ENCODE results near the gene ERP44.
A peak's percentile ranks its signal among the peaks of the same experiment; 100 is the strongest.
"Not testable (repeated sequence)": the region's sequence is repeated elsewhere in the genome, so short reads cannot be mapped to it uniquely, and the experiment has no call there.

ERP44 gene

DNA sequence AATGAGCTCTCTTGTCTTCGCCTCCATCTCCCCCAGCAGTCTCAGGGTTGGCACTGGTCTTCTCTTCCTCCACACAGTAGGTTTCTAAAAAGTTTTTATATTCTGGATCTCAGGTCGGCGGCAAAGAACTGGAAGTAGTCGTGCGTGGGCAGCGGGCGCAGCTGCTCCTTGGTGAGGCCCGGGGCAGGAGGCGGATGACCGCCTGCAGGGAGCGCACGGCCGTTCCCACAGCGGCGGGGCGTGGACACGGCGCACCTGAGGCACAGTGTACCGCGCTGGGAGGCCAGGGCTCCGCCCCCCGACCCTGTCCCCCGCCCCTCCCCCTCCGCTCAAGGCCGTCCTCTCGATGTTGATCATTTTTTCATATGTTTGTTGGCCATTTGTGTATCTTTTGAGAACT is 99.9 kb downstream of the ERP44 start:
- no peak for DNase-seq

DNA sequence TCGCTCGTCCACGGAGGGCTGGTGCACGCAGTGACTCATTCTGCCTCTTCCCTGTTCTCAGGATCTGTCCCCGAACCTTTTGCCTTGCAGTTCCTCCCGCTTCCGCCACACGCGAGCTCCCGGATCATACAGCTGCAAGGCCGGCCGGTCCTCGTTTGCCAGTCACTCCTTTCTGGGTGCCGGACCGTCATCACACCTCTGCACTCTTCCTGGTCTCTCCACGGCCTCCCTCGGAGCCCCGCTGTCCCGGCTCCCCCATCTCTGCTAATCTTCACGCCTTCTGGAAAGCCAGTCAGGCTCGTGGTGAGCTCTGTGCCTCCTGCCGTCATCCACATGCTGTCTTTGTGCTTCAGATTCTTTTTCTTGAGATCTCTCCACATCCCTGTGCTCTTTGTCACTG is 100.5 kb downstream of the ERP44 start:
- DNase-seq = no peak

DNA sequence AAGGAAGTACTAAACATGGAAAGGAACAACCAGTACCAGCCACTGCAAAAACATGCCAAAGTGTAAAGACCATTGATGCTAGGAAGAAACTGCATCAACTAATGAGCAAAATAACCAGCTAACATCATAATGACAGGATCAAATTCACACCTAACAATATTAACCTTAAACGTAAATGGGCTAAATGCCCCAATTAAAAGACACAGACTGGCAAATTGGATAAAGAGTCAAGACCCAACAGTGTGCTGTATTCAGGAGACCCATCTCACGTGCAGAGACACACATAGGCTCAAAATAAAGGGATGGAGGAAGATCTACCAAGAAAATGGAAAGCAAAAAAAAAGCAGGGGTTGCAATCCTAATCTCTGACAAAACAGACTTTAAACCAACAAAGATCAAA is 108.3 kb downstream of the ERP44 start:
- not testable (repeated sequence) for DNase-seq

DNA sequence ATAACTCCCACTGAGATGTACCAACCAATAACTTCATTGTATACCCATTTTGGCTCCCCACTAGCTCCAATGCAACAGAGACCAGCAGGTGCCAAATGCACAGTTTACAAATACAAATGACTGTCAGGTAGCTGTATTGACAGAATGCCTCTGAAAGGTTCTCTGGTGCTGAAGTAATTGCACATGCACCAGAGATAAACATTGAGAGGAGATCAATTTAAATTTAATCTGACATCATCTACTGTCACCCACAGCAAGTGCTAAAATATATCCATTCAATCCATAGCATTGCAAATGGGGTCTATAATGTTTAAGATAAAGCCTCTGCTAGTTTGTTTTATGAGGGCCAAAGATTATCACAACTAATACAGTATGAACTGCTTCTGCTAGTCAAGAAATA is 112.2 kb downstream of the ERP44 start:
- DNase-seq = no peak

DNA sequence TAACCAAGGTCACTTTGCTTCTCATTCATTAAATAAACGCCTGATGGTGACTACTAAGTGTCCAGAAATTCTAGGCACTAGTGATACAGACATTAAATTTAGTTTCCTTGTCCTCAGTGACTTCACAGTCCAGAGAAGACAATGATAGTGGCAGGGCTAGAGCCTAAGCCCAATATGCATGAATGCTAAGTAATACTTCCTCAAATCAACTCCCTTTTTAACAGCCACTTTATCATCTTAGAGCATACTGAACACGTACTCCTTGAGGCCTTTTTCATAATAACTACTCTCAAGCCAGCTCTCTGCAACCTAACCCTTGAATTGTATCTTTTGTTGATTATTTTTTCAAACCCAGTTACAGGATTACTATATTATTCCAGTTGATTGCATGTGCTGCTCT is 118.2 kb downstream of the ERP44 start:
- DNase-seq = peak; percentile 45

DNA sequence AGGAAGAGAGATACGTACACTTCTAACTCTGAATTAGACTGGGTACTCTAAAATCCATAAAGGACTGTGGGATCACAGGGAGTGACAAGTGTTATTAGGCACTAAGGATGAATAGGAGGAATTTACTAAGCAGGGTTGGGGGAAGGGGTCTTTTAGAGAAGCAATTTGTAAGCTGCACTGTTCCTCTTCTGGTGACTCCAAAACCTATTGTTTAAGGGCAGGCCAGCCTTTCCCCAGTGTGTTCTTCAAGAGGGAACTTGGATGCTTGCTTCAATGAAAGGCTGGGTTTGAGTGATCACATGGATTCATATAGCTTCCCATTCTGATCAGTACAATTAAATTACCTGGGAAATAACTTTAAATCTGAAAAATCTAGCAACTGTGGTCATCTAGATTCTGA is 120.6 kb downstream of the ERP44 start:
- DNase-seq = no peak

DNA sequence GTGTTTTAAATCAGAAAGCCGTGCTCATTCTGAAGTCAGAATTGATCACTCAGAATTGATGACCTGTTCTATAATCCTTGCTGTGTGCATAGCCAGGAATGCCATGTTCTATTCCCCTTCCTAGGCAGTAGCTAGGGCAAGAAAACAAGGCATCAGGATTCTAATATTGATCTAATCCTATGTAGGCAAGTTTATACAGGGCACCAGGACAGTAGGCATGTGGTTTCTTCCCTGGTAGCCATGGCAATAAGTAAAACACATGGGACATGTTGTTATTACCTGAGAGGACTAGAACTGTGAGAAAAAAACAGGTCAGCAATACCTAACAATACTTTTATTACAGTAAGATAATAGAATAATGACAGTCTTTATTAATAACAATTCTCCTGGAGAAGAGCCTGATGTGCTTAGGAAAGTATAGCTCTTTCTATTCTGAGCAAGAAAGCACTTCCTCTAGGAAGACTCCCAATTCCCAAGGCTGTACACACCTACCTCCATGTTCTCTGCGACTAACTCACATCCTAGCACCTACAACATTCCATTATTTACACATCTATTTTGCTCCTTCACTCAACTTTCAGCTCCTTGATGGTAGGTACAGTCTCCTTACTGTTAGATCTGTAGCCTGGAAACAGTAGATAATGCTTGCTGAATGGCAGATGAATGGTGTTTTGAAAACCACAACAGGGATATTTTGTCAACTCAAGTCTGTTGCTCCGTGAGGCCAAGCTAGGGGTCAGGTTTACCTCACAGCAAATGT is 121.6 kb downstream of the ERP44 start:
- no peak for DNase-seq

DNA sequence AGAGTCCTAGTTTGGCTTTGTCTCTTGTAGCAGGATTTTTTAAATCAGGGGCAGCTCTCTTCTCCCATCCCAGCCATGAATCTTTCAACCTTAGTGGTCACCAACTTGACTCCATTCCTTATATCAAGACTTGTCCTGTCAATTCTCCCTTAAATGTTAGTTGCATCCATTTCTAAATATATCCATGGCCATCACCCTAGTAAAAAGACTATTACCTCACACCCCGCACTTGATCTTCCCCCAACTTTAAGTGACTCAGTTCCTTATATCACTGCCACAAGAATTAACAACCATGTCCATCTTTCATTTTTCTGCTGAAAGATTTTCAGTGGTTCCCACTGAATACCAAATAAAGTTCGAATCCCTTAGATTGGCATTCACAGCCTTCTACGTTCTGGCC is 125.3 kb downstream of the ERP44 start:
- no peak for DNase-seq

DNA sequence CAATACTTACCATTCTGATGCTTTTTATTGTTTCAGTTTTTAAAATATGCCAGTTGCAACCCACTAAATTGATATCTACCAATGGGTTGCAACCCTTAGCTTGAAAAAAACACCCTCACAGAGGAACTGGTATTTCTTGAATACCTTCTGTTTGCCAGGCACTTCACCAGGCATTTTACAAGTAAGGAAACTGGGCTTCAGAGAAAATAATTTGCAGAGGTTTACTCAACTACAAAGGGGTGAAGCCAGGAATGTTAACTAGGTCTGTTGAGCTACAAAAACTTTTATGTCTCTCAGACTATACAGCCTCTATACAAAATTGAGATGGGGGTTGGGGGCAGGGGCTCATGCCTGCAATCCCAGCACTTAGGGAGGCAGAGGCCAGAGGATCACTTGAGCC is 127.4 kb downstream of the ERP44 start:
- DNase-seq = no peak

DNA sequence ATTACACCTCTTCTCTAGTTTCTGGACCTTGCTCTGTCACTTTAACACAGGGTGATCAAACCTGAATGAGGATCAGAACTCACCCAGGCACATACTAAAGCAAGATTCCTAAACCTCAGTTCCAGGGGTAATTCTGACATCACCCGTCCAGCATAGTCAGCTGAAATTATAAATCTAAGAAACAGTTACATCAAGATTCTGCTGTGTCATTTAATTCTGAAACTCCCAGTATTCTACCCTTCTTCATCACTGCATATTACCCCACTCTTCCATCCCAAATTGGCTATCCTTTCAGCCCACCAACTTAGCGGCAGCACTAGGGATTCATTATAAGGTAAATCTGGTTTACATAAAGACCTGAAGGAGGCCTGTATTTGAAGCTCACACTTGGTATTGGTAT is 128.3 kb downstream of the ERP44 start:
- no peak for DNase-seq

DNA sequence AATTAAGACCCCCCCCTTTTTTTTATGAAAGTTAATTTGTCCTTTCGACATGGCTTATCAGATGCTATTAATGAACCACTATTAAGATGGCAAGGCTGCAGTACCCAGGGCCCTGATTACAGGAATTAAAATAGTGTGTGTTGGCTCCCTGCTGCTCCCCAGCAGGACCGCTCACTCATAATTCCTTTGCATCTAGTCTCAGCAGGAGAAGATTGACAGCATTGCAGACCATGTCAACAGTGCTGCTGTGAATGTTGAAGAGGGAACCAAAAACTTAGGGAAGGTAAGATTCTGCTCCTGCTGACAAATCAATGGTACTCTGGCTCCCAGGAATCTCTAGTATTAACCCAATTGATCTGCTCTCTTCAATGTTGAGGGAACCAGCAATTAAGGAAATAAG is 131.3 kb downstream of the ERP44 start:
- DNase-seq = no peak

DNA sequence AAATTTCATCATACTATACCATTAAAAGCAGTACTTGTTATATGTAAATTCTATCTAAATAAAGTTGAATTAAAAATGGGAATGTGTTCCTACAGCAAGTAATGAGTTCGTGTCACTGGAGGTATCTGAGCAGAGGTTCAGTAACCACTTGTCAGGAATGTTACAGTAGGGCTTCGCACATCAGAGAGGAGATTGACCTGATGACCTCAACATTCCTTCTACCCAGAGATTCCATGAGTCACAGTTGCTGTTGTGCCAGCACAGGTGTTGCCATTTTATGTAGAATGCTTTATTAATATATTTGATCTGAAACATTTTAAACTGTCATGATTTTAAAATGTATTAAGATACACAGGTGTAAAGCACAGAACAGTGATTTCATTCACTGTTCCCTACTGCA is 132.1 kb downstream of the ERP44 start:
- DNase-seq = no peak

DNA sequence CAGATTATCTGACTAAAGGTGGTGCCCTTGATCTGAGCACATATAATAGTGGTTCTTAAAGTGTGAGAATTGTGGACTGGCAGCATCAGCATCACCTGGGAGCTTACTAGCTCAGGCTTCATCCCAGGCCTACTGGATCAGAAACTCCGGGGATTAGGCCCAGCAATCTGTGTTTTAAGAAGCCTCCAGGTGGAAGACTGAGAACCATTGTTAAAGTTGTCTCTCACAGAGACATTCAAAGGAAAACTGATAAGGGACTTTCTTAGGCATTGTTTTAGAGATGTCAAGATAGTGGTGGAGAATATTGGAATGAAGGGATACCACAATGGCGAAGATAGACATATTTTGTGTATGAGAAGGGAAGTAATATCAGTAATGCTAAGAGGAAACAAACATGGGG is 132.8 kb downstream of the ERP44 start:
- no peak for DNase-seq

DNA sequence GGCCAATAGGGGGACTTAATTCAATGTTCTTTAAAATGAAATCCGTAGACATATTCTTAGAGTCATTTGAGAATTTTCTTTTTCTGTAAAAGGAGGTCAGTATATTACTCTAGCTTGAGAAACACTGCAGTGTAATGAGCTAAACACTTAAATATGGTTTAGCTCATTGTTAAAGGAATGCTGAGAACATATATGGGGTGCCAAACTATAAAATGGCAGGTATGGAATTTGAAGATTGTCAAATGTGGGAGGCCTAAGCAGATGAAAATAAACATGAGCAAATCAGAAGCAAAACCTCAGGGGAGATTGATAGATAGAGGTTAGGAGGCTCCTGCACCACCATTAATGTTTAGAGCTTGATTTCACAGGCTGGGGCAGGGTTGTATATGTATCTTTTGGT is 134.5 kb downstream of the ERP44 start:
- DNase-seq = no peak

DNA sequence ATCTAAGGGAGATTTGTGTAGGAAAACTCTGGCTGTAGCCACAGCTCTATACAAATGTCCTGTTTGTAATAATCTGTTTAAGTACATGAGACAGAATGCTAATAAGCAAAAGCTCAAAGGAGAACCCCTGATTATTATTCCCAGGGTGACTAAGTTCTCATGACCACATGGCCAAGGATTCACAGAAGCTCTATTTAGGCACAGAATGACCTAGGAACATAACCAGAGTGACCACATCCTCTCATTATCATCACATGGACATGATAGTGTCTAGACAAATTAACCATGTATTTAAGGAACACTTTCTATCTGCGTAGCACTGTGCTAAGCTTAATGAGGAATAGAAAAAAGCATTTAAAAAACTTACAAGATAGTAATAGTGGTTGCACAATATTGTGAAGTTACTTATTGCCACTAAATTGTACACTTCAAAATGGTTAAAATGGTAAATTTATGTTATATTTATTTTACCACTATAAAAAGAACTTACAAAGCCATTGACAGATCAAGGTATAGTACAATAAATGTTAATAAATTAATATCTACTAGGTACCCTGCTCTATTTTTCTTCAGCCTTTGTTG is 136.0 kb downstream of the ERP44 start:
- DNase-seq = peak; percentile 59

DNA sequence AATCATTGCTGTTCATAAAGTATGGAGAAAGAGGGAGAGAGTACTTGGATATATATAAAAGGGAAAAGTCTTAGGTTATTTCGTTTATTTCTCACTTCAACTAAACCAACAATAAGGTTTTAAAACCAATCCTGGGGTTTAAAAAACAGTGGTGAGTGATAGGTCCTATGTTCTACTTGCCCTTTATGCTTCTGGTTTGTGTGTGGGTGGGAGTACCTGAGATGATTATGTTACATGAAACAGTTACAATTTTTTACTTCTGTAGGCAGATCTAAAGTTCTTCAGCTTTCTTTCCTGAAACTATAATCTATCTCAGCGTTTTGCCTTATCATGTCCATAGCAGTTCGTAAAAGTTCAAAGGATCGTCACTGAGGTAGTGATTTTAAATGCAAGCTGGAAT is 143.2 kb downstream of the ERP44 start:
- DNase-seq = no peak

DNA sequence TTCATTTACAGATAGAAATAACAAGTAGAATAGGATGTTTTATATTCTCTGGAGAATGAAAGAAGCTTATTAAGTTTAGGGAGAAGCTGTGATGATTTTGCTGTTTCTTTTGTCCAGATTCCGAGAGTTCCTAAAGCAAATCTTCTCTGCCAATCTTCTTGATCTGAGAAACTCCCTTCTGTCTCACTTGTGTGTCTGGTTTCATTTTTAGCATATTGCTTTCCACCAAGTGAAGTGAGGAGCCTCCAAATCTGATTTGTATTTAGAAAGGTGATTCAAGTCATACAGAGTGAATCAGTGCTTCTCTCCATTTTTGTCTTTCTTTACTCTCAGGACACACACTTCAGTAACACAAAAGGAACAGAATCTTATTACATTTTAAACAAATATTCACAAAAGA is 144.0 kb downstream of the ERP44 start:
- no peak for DNase-seq

DNA sequence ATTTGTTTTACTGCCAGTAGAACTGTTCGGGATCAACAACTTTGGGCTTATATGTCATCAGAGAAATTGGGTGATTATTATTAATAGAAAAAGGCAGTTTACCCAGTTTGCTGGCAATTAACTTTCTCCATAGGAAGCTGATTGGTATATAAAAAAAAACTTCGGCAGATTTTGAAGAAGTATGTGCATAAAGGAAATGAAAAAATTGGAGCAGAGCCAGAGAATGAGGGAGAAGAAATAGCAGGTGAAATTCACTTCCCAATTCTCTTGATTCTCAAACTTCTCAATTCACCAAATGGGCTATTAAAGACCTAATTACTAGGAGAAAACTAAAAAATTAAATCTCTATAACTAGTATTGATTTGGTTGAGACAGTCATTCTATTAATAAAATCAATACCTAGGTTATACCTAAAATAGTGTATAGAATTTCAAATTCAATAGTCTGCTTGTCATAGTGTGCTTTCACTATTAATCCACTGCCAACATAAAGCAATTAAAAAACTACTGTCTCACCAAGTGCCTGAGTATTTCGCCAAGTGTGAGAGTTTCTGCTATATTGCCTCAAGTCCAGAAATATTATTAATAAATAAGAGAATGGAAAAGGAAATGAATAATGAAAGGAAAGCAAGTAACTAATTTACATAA is 144.8 kb downstream of the ERP44 start:
- no peak for DNase-seq

DNA sequence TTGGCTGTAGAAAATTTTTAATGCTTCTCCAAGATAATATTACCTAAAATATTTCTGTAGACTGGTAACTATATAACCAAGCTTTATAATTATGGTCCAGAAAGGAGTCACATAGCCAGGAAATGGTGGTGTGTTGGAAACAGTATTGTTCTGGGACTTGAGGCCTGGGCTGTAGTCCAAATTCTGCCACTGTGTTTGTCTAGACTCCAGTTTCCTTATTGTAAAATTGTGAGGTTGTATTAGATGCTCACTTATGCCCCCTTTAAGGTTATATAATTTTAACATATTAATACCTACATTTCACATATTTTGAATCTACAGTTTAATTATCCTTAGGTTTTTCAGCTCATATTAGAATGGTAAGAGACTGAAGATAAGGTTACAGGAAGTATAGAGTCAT is 149.9 kb downstream of the ERP44 start:
- DNase-seq = no peak

DNA sequence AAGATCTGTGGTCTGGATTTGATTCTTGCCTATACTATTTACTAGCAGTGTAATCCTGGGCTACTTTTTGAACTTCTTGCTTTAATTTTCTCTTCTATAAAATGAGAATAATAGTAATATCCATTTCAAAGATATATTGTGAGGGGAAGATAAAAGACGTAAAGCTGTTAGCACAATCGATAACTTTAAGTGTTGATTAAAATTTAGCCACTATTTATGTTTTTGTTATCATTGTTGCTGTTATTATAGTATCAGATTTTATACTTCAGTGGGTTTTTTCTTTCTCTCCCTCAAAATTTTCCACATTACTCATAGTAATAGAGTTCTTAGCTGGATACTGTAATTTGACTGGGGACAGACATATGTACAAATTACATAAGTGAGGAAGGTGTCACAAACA is 150.3 kb downstream of the ERP44 start:
- DNase-seq = no peak

DNA sequence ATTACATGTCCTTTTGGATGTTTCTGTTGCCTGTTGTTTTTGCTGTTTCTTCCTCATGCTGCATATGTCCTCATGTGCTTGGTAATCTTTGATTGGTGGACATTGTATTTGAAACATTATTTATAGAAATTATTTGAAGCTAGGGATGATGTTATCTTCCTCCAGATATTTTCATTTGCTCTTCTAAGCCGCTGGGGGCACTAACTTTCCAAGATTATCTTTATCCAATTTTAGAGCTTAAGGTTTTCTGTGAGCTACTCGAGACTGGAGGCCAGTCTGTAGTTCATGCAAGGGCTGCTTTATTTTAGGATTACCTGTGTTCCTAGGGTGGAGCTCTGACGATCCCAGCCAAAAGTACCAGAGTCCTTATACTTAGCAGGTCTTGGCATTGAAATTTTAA is 151.4 kb downstream of the ERP44 start:
- no peak for DNase-seq

DNA sequence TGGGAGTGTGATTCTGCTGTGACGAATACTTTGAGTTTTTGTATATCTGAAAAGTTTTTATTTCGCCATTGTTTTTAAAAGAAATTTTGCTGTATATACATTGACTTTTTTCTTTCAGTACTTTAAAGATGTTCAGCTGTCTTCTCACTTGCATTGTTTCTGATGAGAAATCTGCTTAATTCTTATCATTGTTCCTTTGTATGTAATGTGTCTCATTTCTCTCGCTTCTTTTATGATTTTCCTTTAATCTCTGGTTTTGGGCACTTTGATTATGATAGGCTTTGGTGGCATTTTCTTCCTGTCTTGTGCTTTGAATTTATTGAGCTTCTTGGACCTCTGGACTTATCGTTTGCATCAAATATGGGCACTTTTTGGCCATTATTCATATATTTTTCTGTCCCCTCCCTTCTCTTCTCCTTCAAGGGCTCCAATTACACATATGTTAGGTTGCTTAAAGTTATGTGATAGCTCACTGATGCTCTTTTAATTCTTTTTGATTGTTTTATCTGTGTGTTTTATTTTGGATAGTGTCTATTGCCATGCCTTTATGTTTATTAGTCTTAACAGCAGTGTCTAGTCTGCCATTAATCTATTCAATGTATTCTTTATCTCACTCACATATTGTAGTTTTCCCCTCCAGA is 161.7 kb downstream of the ERP44 start:
- no peak for DNase-seq

DNA sequence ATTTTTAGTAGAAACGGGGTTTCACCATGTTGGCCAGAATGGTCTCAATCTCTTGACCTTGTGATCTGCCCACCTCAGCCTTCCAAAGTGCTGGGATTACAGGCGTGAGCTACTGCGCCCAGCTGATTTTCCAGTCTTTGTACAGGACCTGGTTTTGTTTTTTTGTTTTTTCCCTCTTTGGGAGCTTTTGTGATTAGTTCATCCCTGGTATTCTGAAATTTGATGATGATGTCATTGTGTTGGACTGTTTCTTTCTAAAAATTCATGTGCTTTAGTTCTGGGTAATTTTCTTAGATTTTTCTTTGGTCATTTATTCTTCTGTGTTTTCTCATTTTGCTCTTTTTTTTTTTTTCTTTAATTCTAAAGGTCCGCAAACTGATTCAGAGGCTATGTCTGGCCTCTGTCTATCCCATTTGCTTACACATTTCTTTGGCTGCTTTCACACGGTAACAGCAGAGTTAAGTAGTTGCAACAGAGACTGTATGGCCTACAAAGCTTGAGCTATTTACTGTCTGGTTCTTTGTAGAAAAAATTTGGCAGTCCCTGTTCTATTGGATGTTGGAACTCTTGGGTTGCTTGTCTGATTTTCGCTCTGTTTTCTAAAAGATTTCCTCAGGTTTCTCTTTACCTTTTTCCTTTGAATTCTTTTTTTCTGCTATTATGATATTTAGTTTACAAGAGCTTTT is 167.5 kb downstream of the ERP44 start:
- no peak for DNase-seq

DNA sequence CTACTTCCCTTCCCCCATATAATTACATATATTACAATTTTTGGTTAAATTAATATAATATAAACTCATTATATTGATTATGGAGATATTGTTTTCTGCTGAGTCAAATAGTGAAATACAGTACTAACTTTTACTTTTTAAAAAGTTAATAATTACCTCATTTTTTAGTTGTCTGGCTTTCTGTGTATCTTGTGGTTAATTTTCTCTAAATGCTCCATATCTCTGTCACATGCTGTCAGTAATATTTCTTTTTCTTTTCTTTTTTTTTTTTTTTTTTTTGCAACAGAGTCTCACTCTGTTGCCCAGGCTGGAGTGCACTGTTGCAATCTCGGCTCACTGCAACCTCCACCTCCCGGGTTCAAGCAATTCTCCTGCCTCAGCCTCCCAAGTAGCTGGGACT is 169.1 kb downstream of the ERP44 start:
- DNase-seq = no peak

Data from MV-4-11 (cell line).